SHP77 treated with DMSO at 0.1 percent for 48 hours (cell line): ENCODE results near the gene CPN2.

ENCODE experiments used
- DNase-seq: peaks from one replicate; lab custom pipeline; 2025; lab: John Stamatoyannopoulos, UW

The CPN2 gene

GRCh38 chr3:194352667-194353246, 1.6 kb upstream of the CPN2 start:
- no peak for DNase-seq

- no peak for DNase-seq
Observed at GRCh38 chr3:194351952-194352536, 916 bp upstream of the CPN2 start.

- DNase-seq = no peak
Observed at GRCh38 chr3:194350726-194351071, 429 bp downstream of the CPN2 start.

- no peak for DNase-seq
Observed at GRCh38 chr3:194348354-194348753, 2.8 kb downstream of the CPN2 start.

- no peak for DNase-seq
Observed at GRCh38 chr3:194346621-194347020, 4.5 kb downstream of the CPN2 start.

GRCh38 chr3:194346035-194346434, 5.1 kb downstream of the CPN2 start:
- no peak for DNase-seq

GRCh38 chr3:194344012-194344411, 7.1 kb downstream of the CPN2 start:
- no peak for DNase-seq

GRCh38 chr3:194343561-194343893, 7.6 kb downstream of the CPN2 start:
- no peak for DNase-seq

GRCh38 chr3:194342861-194343560, 8.1 kb downstream of the CPN2 start:
- DNase-seq = no peak

- no peak for DNase-seq
Observed at GRCh38 chr3:194340757-194341400, 10.2 kb downstream of the CPN2 start.

GRCh38 chr3:194339840-194340239, 11.3 kb downstream of the CPN2 start:
- no peak for DNase-seq

GRCh38 chr3:194339356-194339755, 11.8 kb downstream of the CPN2 start:
- no peak for DNase-seq

GRCh38 chr3:194337965-194338753, 13.0 kb downstream of the CPN2 start:
- no peak for DNase-seq

- no peak for DNase-seq
Observed at GRCh38 chr3:194336601-194337355, 14.3 kb downstream of the CPN2 start.

- no peak for DNase-seq
Observed at GRCh38 chr3:194333981-194334320, 17.2 kb downstream of the CPN2 start.

GRCh38 chr3:194333212-194333980, 17.7 kb downstream of the CPN2 start:
- DNase-seq = no peak

- no peak for DNase-seq
Observed at GRCh38 chr3:194332858-194333211, 18.3 kb downstream of the CPN2 start.

GRCh38 chr3:194330579-194330978, 20.5 kb downstream of the CPN2 start:
- DNase-seq = no peak

- no peak for DNase-seq
Observed at GRCh38 chr3:194330160-194330559, 21.0 kb downstream of the CPN2 start.

- DNase-seq = no peak
Observed at GRCh38 chr3:194329583-194329965, 21.6 kb downstream of the CPN2 start.

GRCh38 chr3:194328942-194329582, 22.1 kb downstream of the CPN2 start:
- no peak for DNase-seq
